Measurements from ENCODE around the gene MYO18B.

MYO18B gene

DNA sequence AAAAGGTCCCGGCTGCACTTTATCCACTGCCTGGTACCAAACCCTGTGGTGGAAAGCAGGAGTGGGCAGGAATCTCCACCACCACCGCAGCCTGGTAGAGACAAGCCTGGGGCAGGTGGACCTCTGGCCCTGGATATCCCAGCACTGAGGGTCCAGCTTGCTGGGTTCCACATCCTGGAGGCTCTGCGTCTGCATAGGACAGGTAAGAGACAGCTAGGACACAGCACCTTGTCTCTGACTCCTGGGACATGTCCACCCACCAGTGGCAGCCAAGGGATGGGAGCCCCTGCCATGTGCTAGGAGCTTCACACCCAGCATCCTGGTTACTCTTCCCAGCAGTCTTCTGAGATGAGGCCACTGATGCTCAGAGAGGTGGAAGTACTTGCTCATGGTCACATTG lies 105.5 kb downstream of the MYO18B start:
- TF ChIP-seq, protein P1, sequence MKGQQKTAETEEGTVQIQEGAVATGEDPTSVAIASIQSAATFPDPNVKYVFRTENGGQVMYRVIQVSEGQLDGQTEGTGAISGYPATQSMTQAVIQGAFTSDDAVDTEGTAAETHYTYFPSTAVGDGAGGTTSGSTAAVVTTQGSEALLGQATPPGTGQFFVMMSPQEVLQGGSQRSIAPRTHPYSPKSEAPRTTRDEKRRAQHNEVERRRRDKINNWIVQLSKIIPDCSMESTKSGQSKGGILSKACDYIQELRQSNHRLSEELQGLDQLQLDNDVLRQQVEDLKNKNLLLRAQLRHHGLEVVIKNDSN (IDR thresholded peaks at IDR 0.05), result no peak
- TF ChIP-seq CEBPB (IDR thresholded peaks at IDR 0.05), result no peak
- TF ChIP-seq EGR1 (IDR thresholded peaks at IDR 0.05), result no peak
- no peak for TF ChIP-seq FOXM1 (IDR thresholded peaks at IDR 0.05; ENCODE audit: borderline replicate concordance, low read depth)
- no peak for TF ChIP-seq CREB1 (IDR thresholded peaks at IDR 0.05; ENCODE audit: low read depth)
- TF ChIP-seq, protein P2, sequence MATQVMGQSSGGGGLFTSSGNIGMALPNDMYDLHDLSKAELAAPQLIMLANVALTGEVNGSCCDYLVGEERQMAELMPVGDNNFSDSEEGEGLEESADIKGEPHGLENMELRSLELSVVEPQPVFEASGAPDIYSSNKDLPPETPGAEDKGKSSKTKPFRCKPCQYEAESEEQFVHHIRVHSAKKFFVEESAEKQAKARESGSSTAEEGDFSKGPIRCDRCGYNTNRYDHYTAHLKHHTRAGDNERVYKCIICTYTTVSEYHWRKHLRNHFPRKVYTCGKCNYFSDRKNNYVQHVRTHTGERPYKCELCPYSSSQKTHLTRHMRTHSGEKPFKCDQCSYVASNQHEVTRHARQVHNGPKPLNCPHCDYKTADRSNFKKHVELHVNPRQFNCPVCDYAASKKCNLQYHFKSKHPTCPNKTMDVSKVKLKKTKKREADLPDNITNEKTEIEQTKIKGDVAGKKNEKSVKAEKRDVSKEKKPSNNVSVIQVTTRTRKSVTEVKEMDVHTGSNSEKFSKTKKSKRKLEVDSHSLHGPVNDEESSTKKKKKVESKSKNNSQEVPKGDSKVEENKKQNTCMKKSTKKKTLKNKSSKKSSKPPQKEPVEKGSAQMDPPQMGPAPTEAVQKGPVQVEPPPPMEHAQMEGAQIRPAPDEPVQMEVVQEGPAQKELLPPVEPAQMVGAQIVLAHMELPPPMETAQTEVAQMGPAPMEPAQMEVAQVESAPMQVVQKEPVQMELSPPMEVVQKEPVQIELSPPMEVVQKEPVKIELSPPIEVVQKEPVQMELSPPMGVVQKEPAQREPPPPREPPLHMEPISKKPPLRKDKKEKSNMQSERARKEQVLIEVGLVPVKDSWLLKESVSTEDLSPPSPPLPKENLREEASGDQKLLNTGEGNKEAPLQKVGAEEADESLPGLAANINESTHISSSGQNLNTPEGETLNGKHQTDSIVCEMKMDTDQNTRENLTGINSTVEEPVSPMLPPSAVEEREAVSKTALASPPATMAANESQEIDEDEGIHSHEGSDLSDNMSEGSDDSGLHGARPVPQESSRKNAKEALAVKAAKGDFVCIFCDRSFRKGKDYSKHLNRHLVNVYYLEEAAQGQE (IDR thresholded peaks at IDR 0.05; ENCODE audit: low read depth), result no peak
- no peak for TF ChIP-seq TAF1 (IDR thresholded peaks at IDR 0.05; ENCODE audit: low read depth)
- no peak for TF ChIP-seq ZBTB7A (IDR thresholded peaks at IDR 0.05; ENCODE audit: low read depth)
- TF ChIP-seq YY1 (IDR thresholded peaks at IDR 0.05; ENCODE audit: low read depth), result no peak

- TF ChIP-seq RAD21 (IDR thresholded peaks at IDR 0.05; ENCODE audit: low read depth) (no peak), CREB1 (IDR thresholded peaks at IDR 0.05; ENCODE audit: low read depth) (no peak), MAX (IDR thresholded peaks at IDR 0.05) (no peak), NFIC (IDR thresholded peaks at IDR 0.05) (no peak), TCF12 (IDR thresholded peaks at IDR 0.05; ENCODE audit: low read depth) (no peak), TEAD4 (IDR thresholded peaks at IDR 0.05) (no peak), EGR1 (IDR thresholded peaks at IDR 0.05) (no peak), ZBTB7A (IDR thresholded peaks at IDR 0.05; ENCODE audit: low read depth) (no peak), TAF1 (IDR thresholded peaks at IDR 0.05; ENCODE audit: low read depth) (no peak), FOXM1 (IDR thresholded peaks at IDR 0.05; ENCODE audit: borderline replicate concordance, low read depth) (no peak), YY1 (IDR thresholded peaks at IDR 0.05; ENCODE audit: low read depth) (no peak)
- TF ChIP-seq, protein P1 (IDR thresholded peaks at IDR 0.05), result no peak
- TF ChIP-seq, protein P2 (IDR thresholded peaks at IDR 0.05; ENCODE audit: low read depth), result no peak
These were observed 107.0 kb downstream of the MYO18B start for GRCh38 chr22:25848954-25849353.

DNA sequence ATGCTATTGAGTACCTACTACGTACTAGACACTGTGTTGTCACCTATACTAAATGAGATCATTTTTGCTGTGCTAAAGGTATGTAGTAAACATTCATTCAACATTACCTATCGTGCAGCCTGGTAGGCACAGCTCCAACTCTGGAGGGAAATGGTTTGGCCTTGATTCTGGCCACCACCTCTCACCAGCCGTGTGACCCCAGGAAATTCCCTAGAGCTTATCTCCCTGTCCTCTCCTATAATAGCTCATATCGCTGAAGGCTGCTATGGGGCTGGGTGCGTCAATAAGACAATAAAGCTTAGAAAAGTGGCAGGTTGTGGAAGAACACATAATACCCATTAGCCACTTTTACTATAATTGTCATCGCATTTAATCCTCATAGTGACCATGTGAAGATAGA lies 107.5 kb downstream of the MYO18B start:
- TF ChIP-seq EP300 (IDR thresholded peaks at IDR 0.05; ENCODE audit: borderline replicate concordance), result no peak
- no peak for TF ChIP-seq CEBPB (IDR thresholded peaks at IDR 0.05)
- no peak for TF ChIP-seq MAX (IDR thresholded peaks at IDR 0.05)
- TF ChIP-seq YY1 (IDR thresholded peaks at IDR 0.05; ENCODE audit: low read depth), result no peak
- no peak for TF ChIP-seq TAF1 (IDR thresholded peaks at IDR 0.05; ENCODE audit: low read depth)

DNA sequence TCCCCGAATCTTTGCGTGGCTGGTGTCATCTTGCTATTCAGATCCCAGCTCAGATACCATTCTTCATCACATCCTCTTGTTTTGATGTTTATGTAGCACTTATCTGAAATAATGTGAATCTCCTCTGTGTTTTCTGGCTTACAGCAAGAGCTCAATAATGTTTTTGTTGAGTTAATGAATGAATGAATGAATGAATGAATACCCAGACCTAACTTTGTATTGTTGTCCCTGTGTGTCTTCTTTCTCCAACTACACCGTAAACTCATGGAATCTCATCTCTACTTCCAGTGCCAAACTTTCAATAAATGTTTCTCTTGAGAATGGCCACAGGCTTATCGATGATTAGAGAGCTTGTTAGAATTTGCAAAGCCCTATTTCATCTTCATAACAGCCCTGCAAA lies 110.2 kb downstream of the MYO18B start:
- no peak for TF ChIP-seq RAD21 (IDR thresholded peaks at IDR 0.05; ENCODE audit: low read depth)
- TF ChIP-seq, protein P1 (IDR thresholded peaks at IDR 0.05), result no peak
- TF ChIP-seq EGR1 (IDR thresholded peaks at IDR 0.05), result no peak
- TF ChIP-seq ZBTB7A (IDR thresholded peaks at IDR 0.05; ENCODE audit: low read depth), result no peak
- no peak for TF ChIP-seq EP300 (IDR thresholded peaks at IDR 0.05; ENCODE audit: borderline replicate concordance)
- no peak for TF ChIP-seq FOXM1 (IDR thresholded peaks at IDR 0.05; ENCODE audit: borderline replicate concordance, low read depth)
- TF ChIP-seq TAF1 (IDR thresholded peaks at IDR 0.05; ENCODE audit: low read depth), result no peak
- TF ChIP-seq YY1 (IDR thresholded peaks at IDR 0.05; ENCODE audit: low read depth), result no peak

DNA sequence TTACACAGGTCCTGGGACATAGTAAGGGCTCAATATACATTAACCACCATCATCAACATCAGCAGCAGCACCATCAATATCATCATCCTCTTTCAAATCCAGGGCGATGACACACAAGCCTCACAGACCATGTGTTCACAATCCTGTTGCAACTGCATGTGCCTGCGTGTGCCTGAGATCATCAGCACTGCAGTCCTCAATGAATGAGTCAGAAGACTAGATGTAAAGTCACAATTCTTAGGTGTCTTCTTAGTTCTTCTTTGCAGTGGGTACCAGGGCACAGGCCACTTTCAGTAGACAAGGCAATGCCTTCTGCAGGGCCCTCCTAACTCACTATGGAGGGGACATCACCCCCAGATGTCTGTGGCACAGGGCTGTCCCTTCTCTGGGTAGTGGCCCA lies 111.1 kb downstream of the MYO18B start:
- TF ChIP-seq TAF1 (IDR thresholded peaks at IDR 0.05; ENCODE audit: low read depth) (no peak), CREB1 (IDR thresholded peaks at IDR 0.05; ENCODE audit: low read depth) (no peak), TCF12 (IDR thresholded peaks at IDR 0.05; ENCODE audit: low read depth) (no peak), FOXM1 (IDR thresholded peaks at IDR 0.05; ENCODE audit: borderline replicate concordance, low read depth) (no peak), CEBPB (IDR thresholded peaks at IDR 0.05) (no peak), NFIC (IDR thresholded peaks at IDR 0.05) (no peak), MAX (IDR thresholded peaks at IDR 0.05) (no peak), EP300 (IDR thresholded peaks at IDR 0.05; ENCODE audit: borderline replicate concordance) (no peak)
- TF ChIP-seq, protein P2 (IDR thresholded peaks at IDR 0.05; ENCODE audit: low read depth), result no peak
